Measurements from ENCODE around the gene GPD2.
"Not testable (repeated sequence)": the region's sequence is repeated elsewhere in the genome, so short reads cannot be mapped to it uniquely, and the experiment has no call there.

Gene GPD2

DNA sequence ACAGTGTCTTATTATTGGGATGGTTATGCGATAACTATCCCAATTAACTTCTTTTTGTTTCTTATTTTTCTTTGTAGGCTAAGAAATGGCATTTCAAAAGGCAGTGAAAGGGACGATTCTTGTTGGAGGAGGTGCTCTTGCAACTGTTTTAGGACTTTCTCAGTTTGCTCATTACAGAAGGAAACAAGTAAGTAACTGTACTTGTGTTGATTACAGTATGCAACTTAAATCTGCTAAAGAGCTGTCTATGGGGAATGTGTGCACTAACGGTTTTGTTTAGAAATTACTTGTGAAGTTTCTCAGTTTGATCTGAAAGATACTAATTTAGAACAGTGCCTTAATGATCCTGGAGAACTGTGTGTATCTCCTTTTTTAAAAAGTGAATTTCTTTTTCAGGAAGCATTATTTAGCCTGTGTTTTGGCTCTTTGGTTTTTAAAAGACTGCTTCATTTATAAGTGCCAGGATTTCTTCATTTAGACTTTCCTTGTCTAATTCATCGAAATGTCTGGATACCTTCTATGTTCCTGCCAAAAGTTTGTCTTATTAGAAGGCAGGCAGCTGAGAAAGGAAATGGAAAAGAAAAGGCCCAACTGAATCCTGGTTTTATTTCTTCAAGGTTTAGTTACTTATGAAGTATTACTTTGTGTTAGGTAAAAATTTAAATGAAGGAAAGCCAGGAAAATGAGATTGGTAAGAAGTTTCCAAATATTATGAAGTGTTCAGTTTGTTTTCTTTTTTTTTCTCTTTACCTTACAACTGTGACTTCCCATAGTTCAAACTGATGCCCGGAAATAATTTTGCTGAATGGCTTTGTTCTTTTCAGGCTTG is 40.1 kb downstream of the GPD2 start:
- no peak for DNase-seq

DNA sequence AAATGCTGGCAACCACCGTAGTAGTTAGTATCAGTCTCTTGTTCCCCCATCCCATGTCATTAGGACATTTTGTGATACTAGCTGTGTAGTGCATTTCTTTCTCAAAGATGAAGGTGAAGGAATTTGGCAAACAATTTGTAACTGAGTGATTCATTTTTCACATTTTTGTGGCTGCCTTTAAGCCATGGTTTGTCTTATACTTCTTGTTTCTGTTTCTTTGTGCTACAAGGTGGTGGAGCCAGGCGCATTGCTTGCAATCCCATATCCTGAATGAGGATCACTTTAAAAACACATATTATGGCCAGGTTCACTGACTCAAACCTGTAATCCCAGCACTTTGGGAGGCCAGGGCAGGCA is 40.6 kb downstream of the GPD2 start:
- DNase-seq = no peak

DNA sequence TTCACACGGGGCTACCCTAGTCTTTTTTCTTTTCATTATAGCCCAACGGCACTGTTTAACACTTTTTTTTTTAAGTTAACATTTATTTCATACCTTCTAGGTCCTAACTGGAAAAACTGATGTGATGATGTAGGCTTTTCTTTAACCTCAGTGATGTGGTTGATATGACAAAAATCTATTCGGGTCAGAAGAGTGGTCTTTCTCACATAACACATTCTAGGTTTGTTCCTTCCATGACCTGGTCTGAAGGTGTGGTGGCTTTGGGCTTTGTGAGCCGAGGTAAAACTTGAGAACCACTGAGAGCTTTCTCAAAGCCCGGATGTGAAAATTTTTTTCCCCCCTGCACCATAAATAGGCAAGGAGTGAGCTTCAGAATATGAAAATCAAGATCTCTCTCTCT is 44.2 kb downstream of the GPD2 start:
- DNase-seq = peak; percentile 30

DNA sequence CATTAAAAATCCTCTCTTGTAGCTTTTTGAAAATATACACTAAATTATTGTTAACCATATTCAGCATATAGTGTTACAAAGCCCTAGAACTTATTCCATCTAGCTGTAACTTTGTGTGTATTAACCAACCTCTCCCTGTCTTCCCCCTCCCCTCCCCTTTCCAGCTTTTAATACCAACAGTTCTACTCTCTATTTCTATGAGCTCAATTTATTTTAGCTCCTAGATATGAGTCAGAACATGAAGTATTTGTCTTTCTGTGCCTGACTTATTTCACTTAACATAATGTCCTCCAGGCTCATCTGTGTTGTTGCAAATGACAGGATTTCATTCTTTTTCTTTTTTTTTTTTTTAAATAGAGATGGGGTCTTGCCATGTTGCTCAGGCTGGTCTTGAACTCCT is 45.1 kb downstream of the GPD2 start:
- no peak for DNase-seq

DNA sequence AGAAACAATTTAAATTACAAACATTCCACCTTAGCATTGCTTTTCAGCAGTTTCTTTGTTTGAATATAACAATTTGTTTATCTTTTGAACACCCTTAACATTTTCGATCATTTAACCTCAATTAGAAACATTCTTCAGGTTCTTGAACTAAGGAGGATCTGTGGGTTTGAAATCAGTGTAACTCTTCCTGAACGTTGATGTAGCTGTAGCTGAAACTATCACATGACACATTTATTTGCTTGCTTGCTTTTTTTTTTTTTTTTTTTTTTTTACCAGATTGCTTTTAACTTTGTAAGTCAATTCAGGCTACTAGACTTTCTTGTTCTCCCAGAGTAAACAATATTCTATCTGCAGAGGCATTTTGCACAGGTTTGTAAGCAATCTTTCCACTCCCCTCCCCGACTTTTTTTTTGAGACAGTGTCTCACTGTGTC is 47.6 kb downstream of the GPD2 start:
- no peak for DNase-seq

DNA sequence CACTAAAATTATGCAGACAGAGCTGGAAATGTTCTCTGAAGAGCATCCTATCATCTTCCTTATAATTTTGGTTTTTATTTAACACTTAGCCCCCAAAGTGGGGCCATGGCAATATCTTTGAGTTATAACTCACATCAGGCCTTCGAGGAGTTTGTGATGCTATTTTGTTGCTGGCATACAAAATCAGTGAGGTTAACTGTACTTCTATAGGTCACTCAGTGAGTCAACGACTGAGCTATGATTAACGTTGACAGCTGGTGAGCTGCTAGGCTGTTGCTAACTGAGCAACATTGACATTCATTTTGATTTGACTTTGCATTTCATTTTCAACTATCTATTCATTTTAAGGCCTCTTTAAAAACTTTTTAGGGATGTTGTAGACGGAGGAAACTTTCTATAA is 50.0 kb downstream of the GPD2 start:
- DNase-seq = no peak

DNA sequence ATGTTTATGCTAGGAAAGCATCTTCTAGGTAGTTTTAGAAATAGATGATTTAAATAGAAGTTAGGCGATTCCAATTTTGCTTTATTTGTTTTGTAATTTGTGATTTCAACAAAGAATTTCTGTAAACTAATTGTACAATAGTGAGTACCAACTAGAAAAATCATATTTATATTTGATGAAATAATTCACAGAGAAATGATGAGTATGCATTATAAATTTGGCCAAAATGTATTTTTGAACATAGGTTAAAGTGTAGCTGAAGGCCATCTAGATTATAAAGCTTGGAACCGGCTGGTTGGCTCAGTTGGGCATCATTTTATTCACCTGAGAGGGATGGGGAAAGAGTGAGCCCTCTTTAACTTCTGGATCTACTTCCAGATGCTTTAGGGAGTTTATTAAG is 50.4 kb downstream of the GPD2 start:
- no peak for DNase-seq

DNA sequence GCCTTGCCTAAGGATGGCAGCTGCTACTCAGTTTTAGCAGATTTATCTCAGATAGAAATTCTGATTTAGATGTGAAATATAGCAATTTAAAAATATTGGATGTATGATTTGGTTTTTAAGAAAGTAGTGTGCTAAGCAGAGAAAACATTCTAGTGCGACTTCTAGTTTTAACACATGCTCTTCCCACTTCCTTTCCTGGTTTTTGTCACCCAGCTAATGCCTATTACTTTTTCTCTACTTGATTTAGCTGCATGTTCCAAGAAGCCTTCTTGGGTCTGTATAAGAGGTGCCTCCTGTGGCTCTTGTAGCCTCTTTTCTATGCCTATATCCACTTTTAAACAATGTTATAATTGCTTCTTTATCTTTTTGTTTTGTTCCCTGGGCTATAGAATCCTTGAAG is 53.0 kb downstream of the GPD2 start:
- no peak for DNase-seq

DNA sequence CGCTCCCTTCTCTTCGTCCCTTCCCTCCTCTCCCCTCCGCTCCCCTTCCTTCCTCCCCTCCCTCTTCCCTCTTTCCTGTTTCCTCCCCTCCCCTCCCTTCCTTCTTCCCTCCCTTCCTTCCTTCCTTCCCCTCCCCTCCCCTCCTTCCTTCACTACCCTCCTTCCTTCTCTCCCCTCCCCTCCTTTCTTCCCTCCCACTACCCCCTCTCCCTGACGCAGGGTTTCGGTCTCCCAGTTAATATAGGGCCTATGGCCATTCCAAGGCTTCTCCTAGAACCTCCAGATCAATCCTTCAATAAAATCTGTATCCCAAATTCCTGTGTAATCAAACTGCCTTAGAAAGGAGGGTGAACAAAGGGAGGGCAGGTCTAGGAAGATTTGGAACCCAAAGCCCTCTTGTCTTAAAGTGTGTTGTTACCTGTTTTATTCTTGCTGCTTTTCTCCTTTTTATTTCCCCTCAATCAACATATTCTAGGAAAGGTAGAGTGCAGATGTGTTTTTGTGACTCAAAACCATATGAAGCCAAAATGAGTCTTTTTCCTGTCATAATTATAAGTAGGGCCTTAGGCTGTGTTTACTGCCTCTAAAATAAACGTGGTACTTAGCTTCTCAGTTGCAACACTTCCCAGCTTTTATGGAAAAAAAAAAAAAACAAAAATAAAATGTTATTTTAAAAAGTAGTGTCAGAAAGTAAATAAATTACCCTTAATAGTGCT is 53.7 kb downstream of the GPD2 start:
- no peak for DNase-seq

DNA sequence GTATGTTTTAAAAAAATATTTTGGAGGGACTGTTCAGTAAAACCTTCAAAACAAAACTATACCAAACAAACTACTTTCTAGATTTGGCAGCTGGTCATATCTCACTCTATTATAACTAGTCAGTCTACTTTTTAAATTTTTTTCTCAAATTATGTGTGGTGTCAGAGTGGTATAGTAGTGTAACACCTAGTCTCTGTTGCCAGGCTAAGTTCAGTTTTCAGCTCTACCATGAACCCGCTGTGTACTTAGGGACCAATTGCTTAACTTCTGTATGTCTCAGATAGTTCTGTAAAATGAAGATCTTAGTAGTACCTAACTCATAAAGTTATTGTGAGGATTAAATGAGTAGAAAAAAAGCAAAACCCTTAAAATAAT is 54.3 kb downstream of the GPD2 start:
- no peak for DNase-seq

DNA sequence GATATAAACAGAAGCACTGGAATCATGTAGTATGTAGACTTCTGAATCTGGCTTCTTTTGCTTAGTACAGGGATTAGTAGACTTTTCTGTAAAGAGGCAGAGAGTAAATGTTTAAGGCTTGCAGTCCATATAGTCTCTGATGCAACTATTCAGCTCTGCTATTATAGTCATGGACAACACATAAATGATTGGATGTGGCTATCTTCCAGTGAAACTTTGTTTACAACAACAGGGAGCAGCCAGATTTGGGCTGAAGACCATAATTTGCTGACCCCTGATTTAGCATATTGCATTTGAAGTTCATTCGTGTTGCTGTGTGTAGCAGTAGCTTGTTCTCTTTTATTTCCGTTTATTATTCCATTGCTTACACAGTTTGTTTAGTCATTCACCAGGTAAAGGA is 55.0 kb downstream of the GPD2 start:
- DNase-seq = no peak

DNA sequence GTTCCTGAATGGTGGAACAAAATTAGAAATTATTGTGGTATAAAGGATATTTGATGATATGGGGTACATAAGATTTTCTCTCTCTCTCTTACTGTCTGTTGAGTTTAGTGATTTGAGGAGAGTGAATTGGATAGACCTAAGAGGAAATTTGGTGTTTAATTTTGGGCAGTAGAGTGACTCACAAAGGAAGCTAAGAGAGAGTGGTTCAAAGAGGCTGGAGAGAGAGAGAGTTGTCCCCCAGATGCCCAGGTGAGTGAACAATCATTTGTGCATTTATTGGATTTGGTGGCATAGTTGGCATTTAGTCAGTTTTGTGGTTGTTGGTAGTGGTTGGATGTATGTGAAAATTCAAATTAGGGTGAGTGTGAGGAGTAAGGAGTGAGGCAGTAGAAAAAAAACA is 56.8 kb downstream of the GPD2 start:
- DNase-seq = no peak

DNA sequence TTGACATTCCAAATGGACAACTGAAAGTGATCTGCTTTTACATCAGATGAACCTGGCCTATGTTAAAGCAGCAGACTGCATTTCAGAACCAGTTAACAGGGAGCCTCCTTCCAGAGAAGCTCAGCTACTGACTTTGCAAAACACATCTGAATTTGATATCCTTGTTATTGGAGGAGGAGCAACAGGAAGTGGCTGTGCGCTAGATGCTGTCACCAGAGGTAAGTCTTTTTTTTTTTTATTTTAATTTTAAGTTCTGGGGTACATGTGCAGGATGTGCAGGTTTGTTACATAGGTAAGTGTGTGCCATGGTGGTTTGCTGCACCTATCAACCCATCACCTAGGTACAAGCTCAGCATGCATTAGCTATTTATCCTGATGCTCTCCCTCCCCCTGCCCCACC is 59.8 kb downstream of the GPD2 start:
- peak; percentile 8 for DNase-seq

DNA sequence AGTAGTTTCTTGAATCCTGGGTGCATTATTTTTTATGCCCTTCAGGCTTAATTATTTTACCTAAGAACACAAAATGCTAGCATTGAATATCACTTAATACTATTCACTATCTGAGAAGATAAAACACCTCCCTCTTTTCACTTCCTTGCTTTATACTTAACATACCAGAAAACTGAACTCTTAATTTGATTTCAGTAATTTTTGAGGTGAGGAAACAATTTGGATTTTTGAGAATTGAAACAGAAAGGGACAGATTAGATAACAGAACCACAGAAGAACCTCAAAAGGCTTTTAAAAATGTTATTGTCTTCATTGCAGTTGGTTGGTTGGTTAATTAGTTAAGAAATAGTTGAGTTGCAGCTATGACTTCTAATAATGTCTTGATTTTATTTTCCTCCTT is 69.5 kb downstream of the GPD2 start:
- DNase-seq = no peak

DNA sequence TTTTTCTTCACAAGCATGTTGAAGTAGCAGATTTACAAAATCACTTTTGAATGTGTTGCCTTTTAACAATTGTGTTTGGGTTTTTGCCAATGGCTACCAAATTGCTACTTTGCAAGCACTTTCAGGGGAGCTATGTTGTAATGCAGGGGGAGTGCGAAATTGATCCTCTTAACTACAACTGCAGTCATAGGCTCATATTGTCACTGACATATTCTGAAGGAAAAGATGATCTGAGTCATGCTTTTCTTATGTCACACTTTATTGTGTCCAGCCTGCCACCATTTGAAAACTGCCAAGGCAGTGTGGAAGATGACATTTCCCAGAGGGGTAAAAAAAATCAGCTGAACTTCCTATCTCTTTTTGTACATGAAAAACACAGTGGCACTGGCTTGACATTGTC is 74.9 kb downstream of the GPD2 start:
- DNase-seq = no peak

DNA sequence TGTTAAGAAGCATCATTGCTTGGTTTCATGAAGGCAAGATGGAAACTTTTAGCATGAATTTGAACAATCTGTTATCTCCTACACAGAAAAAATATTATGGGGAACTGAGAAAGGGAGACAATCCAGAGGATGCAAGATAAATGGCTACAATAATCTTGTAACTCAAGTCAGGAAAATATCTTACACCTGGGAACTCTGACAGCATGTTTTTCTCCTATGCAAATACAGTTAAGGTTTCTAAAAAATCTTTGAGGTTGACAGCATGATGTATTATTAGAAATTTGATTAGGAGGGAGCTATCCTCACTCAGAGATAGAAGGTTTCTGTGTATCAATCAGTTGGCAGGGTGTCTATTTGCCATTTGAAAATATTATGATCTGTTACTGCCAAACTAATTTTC is 75.6 kb downstream of the GPD2 start:
- DNase-seq = no peak

DNA sequence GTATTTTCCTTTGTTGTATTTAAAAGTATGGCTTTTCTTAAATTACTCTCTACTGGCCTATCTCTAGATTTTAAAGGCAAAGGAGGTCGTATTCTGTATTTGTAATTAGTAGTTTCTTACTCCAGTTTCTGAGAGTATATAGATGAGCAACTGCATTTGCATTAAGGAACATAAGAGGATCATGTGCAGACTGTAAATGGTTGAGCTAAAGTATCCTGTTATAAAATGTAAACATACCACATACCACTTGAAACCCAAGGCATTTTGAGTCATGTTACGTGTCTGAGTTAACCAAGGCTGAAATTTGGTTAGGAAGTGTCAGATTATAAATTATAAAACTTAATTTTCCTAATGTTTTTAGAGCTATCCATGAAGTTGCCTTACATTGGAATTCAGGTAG is 76.3 kb downstream of the GPD2 start:
- DNase-seq = no peak

DNA sequence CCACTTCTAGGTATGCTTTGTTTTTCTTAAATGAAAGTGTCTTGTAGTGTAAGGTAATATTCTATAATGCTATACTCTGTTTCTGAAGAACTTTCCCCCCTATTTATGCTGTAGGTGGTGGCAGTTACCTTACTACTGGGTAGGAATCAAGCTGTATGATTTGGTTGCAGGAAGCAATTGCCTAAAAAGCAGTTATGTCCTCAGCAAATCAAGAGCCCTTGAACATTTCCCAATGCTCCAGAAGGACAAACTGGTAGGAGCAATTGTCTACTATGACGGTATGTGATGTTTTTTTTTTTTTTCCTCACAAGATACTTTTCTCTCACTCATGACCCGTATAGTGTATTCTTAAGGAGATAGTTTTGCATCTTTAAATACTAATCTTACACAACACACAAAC is 77.0 kb downstream of the GPD2 start:
- no peak for DNase-seq

DNA sequence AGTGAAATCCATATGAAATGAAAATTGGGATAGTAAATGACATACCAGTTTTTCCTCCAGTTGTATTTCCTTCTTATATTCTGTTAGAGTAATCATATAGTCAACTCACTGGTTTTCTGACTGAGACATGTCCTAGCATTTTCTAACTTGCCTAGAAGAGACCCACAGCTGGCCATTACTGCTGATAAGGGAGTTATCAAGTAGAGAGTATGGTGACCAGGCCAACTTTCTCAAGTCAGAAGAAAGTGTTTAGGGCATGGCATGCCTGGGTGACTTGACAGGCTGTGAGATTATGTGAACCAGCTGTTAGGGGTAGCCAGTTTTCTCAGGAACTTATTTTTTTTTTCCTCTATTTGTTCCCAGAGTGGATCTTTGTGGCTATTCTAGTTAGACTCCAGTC is 81.2 kb downstream of the GPD2 start:
- no peak for DNase-seq

DNA sequence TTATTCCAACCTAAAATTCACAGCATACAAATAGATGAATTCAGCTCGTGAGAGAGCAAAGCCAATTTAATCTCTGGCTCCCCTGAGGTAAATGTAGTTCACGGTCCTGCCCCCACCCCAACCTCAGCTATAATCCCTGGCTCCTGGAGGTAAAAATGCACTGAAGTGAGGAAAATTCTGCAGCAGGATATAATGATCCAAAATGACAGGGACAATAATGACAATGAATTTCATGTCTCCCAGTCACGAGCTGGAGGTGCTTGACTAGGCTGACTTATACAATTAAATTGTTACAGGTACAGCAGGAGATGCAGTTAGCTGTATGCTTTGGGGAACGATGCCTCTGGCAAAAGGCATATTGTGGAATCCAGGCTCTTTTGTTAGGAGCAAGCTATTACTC is 82.0 kb downstream of the GPD2 start:
- DNase-seq = no peak

DNA sequence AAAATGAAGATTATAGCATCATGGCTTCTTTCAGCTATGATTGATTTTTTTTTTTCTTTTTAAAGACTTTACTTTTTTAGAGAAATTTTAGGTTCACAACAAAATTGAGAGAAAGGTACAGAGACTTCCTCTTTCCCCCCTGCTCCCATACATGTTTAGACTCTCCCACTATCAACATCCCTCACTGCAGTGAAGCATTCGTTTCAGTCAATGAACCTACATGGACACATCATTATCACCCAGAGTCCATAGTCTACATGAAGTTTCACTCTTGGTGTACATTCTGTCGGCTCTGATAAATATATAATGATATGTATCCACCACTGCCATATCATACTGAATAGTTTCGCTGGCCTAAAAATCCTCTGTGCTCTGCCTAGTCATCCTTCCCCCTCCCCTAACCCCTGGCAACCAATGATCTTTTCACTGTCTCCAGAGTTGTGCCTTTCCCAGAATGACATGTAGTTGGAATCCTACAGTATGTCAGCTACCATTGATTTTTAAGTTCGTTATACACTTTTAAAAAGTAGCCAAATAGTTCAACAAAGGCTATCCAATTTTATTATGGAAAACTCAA is 86.8 kb downstream of the GPD2 start:
- no peak for DNase-seq

DNA sequence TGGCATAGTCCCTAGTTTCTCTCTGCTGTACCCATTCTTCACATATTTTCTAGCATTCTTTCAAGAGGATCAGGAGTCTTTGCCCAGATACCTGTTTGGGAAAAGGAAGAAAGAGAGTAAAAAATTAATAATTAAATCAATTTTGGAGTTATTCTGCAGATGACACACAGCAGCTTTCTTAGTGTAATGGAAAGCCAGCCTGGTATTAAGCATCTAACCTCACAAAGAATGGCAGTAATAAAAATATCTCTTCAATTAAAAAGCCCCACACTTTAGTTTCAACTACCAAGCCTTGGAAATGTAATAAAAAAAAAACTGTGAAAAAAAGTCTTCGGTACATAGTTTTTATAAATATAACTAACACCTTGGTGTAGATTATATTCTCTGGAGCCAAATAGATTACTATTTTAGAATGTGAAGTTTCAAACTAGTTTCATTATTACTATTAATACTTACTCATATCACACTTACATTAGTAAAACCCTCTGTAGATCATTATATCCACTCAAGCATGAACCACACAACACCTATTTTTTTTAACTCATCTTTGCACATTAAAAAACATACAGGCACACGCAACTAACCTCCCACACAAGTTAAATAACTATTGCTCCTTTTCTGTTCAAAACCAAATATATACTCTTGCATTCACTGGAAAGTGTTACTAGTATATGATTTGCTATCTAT is 90.9 kb downstream of the GPD2 start:
- no peak for DNase-seq

DNA sequence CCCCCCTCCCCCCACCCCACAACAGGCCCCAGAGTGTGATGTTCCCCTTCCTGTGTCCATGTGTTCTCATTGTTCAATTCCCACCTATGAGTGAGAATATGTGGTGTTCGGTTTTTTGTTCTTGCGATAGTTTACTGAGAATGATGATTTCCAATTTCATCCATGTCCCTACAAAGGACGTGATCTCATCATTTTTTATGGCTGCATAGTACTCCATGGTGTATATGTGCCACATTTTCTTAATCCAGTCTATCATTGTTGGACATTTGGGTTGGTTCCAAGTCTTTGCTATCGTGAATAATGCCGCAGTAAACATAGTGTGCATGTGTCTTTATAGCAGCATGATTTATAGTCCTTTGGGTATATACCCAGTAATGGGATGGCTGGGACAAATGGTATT is 92.4 kb downstream of the GPD2 start:
- DNase-seq = not testable (repeated sequence)

DNA sequence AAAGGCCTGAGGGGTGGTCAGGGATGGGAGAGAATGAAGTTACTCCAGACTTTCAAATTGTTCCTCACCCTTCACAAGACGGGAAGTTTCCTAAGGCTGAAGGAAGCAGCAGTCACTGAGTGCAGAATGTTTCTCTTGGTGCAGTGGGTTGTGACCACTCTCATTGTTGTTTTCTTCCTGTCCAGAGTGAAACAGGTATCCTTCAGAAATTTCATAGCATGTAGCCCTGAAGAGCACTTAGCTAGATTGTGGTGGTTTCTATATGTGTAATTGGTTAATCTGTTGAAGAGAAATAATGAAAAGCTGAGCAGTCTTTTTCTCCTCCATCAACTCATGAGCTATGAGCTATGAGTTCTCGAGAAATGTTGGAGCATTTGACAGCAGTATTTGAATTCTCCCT is 96.8 kb downstream of the GPD2 start:
- no peak for DNase-seq

Data from CD4-positive, alpha-beta T cell treated with Interleukin-21 for 1 hour (primary cell).